ENCODE data around the gene FAM32A.
A peak's percentile ranks its signal among the peaks of the same experiment; 100 is the strongest.

Gene FAM32A

GRCh38 chr19:16203256-16204004 lies 18.2 kb downstream of the FAM32A start:
- DNase-seq, result peak; percentile 8

GRCh38 chr19:16204005-16204294 lies 18.7 kb downstream of the FAM32A start:
- no peak for DNase-seq

GRCh38 chr19:16205205-16206045 lies 20.2 kb downstream of the FAM32A start:
- no peak for DNase-seq

- DNase-seq, result no peak
Observed at GRCh38 chr19:16206046-16206605, 20.9 kb downstream of the FAM32A start.

GRCh38 chr19:16206637-16207036 lies 21.4 kb downstream of the FAM32A start:
- no peak for DNase-seq

GRCh38 chr19:16207063-16207462 lies 21.9 kb downstream of the FAM32A start:
- DNase-seq, result no peak

GRCh38 chr19:16207490-16208025 lies 22.3 kb downstream of the FAM32A start:
- no peak for DNase-seq

GRCh38 chr19:16208064-16208759 lies 23.0 kb downstream of the FAM32A start:
- DNase-seq, result no peak

- DNase-seq, result no peak
Observed at GRCh38 chr19:16208847-16209665, 23.8 kb downstream of the FAM32A start.

GRCh38 chr19:16210168-16210567 lies 25.0 kb downstream of the FAM32A start:
- DNase-seq, result no peak

- DNase-seq, result no peak
Observed at GRCh38 chr19:16213076-16213475, 27.9 kb downstream of the FAM32A start.

- DNase-seq, result peak; percentile 93
Observed at GRCh38 chr19:16216744-16217670, 31.8 kb downstream of the FAM32A start.

GRCh38 chr19:16217716-16218451 lies 32.7 kb downstream of the FAM32A start:
- DNase-seq, result no peak

- no peak for DNase-seq
Observed at GRCh38 chr19:16218851-16219250, 33.6 kb downstream of the FAM32A start.

GRCh38 chr19:16222806-16223205 lies 37.6 kb downstream of the FAM32A start:
- DNase-seq, result no peak

- DNase-seq, result no peak
Observed at GRCh38 chr19:16223746-16224145, 38.5 kb downstream of the FAM32A start.

GRCh38 chr19:16224293-16225045 lies 39.3 kb downstream of the FAM32A start:
- DNase-seq, result no peak

GRCh38 chr19:16225279-16226183 lies 40.3 kb downstream of the FAM32A start:
- DNase-seq, result no peak

Measured in NCI-H2171 treated with DMSO at 0.1 percent for 48 hours (cell line).